Measurements from ENCODE around the gene CD28.

DNA sequence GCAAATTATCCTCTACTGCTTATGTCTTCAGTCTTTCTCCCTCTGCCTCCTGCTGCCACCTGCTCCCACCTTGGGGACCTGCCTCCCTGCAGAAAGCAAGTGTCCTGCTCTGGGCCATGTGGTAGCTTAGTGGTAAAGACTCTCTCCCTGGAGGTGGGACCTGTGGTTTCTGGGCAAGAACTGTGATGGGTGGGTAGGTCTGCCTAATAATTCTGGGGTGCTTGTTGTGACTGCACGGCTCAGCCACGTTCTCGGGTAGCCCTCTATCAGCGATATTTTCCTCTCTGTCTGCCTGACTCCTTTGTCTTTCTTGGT, 16.4 kb upstream of the CD28 start:
- no peak for TF ChIP-seq CTCF (IDR thresholded peaks at IDR 0.05; ENCODE audit: insufficient read depth, low read length, poor library complexity, severe bottlenecking)
- TF ChIP-seq EZH2phosphoT487 (conservative IDR thresholded peaks at IDR 0.05; ENCODE audit: low read length) = no peak

All from SU-DHL-6 (cell line).